NAMALWA (cell line): ENCODE results near the gene TMEM123.

ENCODE experiments used
- DNase-seq: peaks from one replicate; pipeline ENCODE4 v3.0.0-alpha.2; 2015; ENCODE audit warnings: low spot score

The TMEM123 gene

GRCh38 chr11:102359372-102359771, 93.2 kb downstream of the TMEM123 start:
- no peak for DNase-seq

GRCh38 chr11:102357116-102357515, 95.4 kb downstream of the TMEM123 start:
- DNase-seq, result no peak

- DNase-seq, result peak; percentile 75
Observed at GRCh38 chr11:102347462-102348370, 104.8 kb downstream of the TMEM123 start.

GRCh38 chr11:102346748-102347461, 105.7 kb downstream of the TMEM123 start, which contains the start of gene BIRC2:
Gene BIRC2 (plus strand): TSS chr11:102347214. CDS start chr11:102349855, 2,641 bp downstream.
- DNase-seq, result peak; percentile 95

GRCh38 chr11:102346456-102346747, 106.2 kb downstream of the TMEM123 start:
- no peak for DNase-seq
